GM13976 (cell line): Measurements from ENCODE around the gene ABLIM3.

ENCODE experiments used
- DNase-seq: peaks from one replicate; pipeline ENCODE4 v3.0.0; 2012; ENCODE audit warnings: low spot score
- in situ Hi-C: fragments of 300-500 bp; cut with MboI; formaldehyde crosslinking; loops from one replicate; pipeline ENCODE4 v1.12.0; 2022; ENCODE audit warnings: low sequenced_read_pairs, mixed read lengths, inconsistent platforms; ENCODE audit not compliant: unreplicated experiment
- TF ChIP-seq, protein P1 (sequence below): IDR thresholded peaks from 2 replicates; pipeline ENCODE4 v1.5.1; 2012; ENCODE audit warnings: borderline replicate concordance, mild to moderate bottlenecking; ENCODE audit not compliant: insufficient read depth; ENCODE audit errors: extremely low read depth, missing control alignments, control extremely low read depth

Gene ABLIM3

DNA sequence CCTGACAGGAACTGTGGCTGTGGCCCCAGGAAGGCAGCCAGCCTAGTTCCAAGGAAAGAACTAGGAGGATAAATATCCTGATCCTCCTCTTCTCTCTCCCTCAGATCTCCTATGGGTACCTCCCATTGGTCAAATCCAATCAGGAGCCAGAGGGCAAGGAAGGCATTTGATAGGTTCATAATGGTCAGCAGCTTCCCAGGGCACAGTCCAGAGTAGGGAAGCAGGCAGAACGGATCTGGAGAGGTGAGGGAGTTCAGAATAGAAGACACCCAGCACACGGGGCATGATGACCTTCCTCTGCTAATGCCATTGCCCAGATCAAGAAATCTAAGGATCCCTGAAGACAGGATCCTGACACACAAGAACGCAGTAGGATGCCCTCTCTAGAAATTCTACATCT is 8.6 kb downstream of the ABLIM3 start:
- in situ Hi-C loops: no loop called here
- DNase-seq: no peak
- TF ChIP-seq, protein P1, sequence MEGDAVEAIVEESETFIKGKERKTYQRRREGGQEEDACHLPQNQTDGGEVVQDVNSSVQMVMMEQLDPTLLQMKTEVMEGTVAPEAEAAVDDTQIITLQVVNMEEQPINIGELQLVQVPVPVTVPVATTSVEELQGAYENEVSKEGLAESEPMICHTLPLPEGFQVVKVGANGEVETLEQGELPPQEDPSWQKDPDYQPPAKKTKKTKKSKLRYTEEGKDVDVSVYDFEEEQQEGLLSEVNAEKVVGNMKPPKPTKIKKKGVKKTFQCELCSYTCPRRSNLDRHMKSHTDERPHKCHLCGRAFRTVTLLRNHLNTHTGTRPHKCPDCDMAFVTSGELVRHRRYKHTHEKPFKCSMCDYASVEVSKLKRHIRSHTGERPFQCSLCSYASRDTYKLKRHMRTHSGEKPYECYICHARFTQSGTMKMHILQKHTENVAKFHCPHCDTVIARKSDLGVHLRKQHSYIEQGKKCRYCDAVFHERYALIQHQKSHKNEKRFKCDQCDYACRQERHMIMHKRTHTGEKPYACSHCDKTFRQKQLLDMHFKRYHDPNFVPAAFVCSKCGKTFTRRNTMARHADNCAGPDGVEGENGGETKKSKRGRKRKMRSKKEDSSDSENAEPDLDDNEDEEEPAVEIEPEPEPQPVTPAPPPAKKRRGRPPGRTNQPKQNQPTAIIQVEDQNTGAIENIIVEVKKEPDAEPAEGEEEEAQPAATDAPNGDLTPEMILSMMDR: no peak

DNA sequence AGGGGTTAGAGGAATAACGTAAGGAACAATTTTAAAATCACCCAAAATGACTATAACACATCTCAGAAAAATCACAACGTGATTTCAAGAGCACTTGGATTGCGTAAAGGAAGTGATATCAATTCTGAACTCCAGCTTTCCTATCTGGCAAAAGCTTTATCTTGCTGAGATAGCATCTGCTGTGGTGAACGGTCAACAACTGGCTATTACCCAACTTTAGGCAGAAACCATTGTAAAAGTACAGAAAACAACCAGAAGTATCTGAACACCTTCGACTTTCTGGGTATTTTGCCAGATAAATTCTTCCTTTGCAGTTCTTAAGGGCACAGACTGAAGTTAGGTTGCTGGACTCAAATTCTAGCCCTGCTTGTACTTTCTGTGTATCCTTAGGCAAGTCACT is 9.2 kb downstream of the ABLIM3 start:
- no peak for DNase-seq
- TF ChIP-seq, protein P1: no peak
- in situ Hi-C loops: no loop called here

DNA sequence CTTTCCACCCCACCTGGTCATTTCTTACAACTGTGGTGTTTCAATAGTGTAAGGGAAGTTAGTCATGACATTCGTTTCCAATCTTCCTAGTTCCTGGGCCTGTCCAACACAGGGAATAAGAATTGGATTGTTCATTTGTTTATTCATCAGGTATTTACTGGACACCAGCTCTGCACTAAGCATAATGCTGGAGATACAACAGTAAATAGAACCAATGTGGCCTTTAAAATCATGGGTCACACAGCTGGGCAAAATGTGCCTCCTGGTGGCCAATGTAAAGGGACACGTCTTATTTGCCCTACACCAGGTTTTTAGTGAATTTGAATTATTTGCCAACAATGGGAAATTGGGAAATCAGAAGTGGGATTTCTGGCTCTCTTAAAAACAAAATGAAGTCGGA is 10.4 kb downstream of the ABLIM3 start:
- in situ Hi-C loops: no loop called here
- TF ChIP-seq, protein P1: no peak

DNA sequence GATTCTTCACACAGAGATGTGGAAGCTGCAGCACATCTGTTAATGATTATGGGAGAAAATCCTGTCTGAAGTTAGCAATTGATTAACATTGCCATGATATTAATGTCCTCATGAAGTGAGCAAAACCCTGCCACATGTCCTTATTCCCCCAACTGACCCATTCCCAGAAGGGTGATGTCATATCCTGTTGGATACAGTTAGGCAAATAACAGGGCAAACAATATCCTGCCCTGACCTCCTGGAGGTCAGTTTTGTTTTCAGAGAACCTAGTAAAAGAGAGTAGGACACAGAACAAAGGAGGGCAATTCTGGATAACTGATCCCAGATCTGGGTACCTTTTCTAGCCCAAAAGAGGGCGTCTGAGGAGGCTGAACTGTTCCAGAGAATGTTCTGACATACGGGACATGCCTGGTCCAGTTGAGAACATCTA is 11.0 kb downstream of the ABLIM3 start:
- no peak for DNase-seq
- in situ Hi-C loops: no loop called here
- TF ChIP-seq, protein P1: no peak

More for the DNA sequence above, 10.4 kb downstream of the ABLIM3 start:
- DNase-seq: no peak

DNA sequence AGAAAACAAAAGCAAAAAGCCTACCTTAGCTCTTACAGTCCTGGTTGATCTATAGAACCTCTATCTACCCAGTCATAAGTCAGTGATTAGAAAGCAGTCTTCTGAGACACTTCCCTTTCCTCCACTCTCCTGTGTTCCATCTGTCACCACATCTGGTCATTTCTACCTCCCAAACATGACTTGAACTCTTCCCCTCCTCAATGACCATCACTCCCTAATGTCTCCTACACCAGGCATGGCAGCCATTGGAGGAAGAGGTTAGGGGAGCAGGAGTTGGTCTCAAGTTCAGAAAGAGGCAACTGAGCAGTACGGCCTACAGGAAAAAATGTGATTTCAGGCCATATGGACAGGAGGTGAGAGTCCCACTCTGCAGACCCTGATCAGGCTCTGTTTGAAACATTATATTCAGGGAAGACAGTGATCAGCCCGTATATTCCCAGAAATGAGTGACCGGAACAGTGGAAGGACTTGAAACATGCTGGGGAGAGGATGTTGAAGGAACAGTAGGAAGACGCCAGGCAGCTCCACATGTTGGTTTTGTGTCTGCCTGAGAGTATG is 12.0 kb downstream of the ABLIM3 start:
- TF ChIP-seq, protein P1: no peak
- in situ Hi-C loops: no loop called here
- DNase-seq: no peak

DNA sequence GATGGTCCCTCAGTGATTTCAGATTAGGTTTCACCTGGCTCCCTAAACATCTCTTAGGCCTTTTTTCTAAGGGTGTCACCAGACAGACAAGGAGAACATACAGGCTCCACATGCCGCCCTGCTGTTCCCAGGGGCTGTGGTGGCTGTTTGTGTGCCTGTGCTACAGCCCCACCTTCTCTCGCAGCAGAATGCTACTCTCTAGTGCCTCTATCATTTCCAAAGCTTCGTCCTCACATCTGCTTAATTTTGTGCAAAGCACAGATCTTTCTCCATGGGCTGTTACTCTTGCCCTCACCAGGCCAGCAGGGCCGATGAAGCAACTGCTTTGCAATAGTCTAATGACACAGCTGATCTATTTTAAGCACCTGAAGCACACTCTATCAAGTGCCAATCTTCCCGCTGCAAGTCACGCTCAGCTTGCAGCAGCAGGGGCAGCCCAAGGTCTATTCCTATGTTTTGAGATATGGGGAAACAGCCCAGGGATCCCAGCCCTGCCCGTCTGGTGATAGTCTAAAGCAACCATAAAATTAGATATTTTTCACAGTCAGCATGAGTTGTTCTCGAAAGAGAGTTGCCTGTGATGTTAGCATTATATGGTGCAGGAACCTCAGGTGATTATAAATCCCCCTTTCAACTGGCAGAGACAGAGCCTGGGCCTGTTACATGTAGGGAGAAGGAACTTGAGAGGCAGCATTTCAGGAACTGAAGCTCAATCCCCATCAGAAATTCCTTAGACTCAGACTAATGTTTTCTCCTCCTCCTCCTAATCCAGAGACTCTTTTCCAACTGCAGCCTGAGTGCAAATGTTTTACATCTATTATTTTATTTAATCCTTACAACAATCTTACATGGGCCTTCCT is 12.7 kb downstream of the ABLIM3 start:
- in situ Hi-C loops: no loop called here
- no peak for DNase-seq
- TF ChIP-seq, protein P1: no peak
